Loucy (cell line): ENCODE data around the gene DPY19L1.

Source experiments
- EZH2phosphoT487 ChIP-seq: fragments of 200-600 bp; IDR thresholded peaks from 2 replicates; pipeline ENCODE4 v1.6.1; 2018; ENCODE audit warnings: antibody characterized with exemption, mild to moderate bottlenecking, moderate library complexity, borderline replicate concordance
- TF ChIP-seq, protein P1 (sequence below): fragments of 200-600 bp; sonication (generic); conservative IDR thresholded peaks from 2 replicates; pipeline ENCODE4 v1.5.1; 2014; ENCODE audit warnings: mild to moderate bottlenecking, antibody characterized with exemption, low read length

DNA sequence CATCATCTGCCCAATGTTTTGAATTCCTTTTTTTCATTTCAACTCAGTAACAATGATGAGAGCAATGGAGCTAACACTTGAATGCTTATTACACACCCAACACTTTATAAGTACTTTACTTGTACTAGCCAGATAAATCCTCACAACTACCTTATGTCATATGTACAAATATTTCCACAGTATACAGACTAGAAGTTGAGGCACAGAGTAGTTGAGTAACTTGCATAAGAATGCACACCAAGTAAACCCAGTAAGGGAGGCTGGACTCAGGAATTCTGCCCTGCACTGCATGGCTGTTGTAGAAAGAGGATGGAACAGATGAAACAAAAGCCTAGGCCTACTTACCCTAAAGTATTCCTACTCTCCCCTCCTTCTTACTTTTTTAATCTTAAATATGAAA, 15.8 kb downstream of the DPY19L1 start:
- TF ChIP-seq, protein P1, sequence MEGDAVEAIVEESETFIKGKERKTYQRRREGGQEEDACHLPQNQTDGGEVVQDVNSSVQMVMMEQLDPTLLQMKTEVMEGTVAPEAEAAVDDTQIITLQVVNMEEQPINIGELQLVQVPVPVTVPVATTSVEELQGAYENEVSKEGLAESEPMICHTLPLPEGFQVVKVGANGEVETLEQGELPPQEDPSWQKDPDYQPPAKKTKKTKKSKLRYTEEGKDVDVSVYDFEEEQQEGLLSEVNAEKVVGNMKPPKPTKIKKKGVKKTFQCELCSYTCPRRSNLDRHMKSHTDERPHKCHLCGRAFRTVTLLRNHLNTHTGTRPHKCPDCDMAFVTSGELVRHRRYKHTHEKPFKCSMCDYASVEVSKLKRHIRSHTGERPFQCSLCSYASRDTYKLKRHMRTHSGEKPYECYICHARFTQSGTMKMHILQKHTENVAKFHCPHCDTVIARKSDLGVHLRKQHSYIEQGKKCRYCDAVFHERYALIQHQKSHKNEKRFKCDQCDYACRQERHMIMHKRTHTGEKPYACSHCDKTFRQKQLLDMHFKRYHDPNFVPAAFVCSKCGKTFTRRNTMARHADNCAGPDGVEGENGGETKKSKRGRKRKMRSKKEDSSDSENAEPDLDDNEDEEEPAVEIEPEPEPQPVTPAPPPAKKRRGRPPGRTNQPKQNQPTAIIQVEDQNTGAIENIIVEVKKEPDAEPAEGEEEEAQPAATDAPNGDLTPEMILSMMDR = no peak
- no peak for TF ChIP-seq EZH2phosphoT487
